ENCODE results near the gene TMEM81. TPM values are rescaled to one million over a fixed set of nuclear protein-coding genes. Genes with fewer than 3 reads are reported as not detected.

The TMEM81 gene
- total and polyA plus RNA-seq, 12 donors = 1.6 to 3.8 (median 2.2) TPM

GRCh38 chr1:205077158-205077933 is 6.9 kb downstream of the TMEM81 start:
- TF ChIP-seq CTCF (IDR thresholded peaks at IDR 0.05) = no peak
- DNase-seq (peak in 1 of 2 donors; percentile 28), ATAC-seq (peak; percentile 52 to 93 (median 81))
- intact Hi-C loops (cut with DNase I) = loop anchor here in 1 of 10 donors (10.0 kb wide), 1 partner anchor 177 kb away; no protein-coding TSS in a partner anchor
- WGBS, 2 donors = 90 to 92% methylated on average over 7 of the region's 7 CpGs
- Histone ChIP-seq H3K9me3 (no peaks in the 10 kb centered on the region), H3K36me3 (peaks cover 0 to under 1% (median 0%) of the 10 kb centered on the region in 9 donors), H3K4me1 (peaks cover 0 to 17% (median 6%) of the 10 kb centered on the region in 9 donors), H3K27ac (no peak overlapping the region), H3K27me3 (no peaks in the 10 kb centered on the region), H3K4me3 (no peak overlapping the region)

GRCh38 chr1:205076245-205076761 is 8.0 kb downstream of the TMEM81 start:
- 72 to 76% methylated on average over 4 of the region's 4 CpGs for WGBS, 2 donors
- Histone ChIP-seq H3K36me3 (no peaks in the 10 kb centered on the region), H3K4me3 (no peak overlapping the region), H3K9me3 (no peaks in the 10 kb centered on the region), H3K27me3 (no peaks in the 10 kb centered on the region), H3K4me1 (peaks cover 0 to 17% (median 6%) of the 10 kb centered on the region in 9 donors), H3K27ac (no peak overlapping the region)
- no peak for TF ChIP-seq CTCF (IDR thresholded peaks at IDR 0.05)
- ATAC-seq = no peak
- DNase-seq = no peak
- intact Hi-C loops (cut with DNase I) = loop anchor here in 1 of 10 donors (10.0 kb wide), 1 partner anchor 178 kb away; no protein-coding TSS in a partner anchor

GRCh38 chr1:205075642-205076155 is 8.6 kb downstream of the TMEM81 start:
- TF ChIP-seq CTCF (IDR thresholded peaks at IDR 0.05) = no peak
- WGBS, 2 donors = 69 to 78% methylated on average over 7 of the region's 7 CpGs

GRCh38 chr1:205074513-205074912 is 9.7 kb downstream of the TMEM81 start:
- Histone ChIP-seq H3K27me3 (no peaks in the 10 kb centered on the region), H3K4me3 (no peak overlapping the region), H3K36me3 (no peaks in the 10 kb centered on the region), H3K4me1 (peaks cover 0 to 17% (median 6%) of the 10 kb centered on the region in 9 donors), H3K27ac (no peak overlapping the region), H3K9me3 (no peaks in the 10 kb centered on the region)
- WGBS, 2 donors = 89 to 90% methylated on average over 7 of the region's 7 CpGs
- intact Hi-C loops (cut with DNase I) = loop anchor here in 1 of 10 donors (10.0 kb wide), 1 partner anchor 180 kb away; no protein-coding TSS in a partner anchor
- DNase-seq (no peak), ATAC-seq (no peak)
- no peak for TF ChIP-seq CTCF (IDR thresholded peaks at IDR 0.05)

More at GRCh38 chr1:205075642-205076155, 8.6 kb downstream of the TMEM81 start:
- Histone ChIP-seq H3K4me3 (no peak overlapping the region), H3K9me3 (no peaks in the 10 kb centered on the region), H3K4me1 (peaks cover 0 to 17% (median 6%) of the 10 kb centered on the region in 9 donors), H3K36me3 (no peaks in the 10 kb centered on the region), H3K27ac (no peak overlapping the region), H3K27me3 (no peaks in the 10 kb centered on the region)
- ATAC-seq (no peak), DNase-seq (no peak)
- intact Hi-C loops (cut with DNase I) = loop anchor here in 1 of 10 donors (10.0 kb wide), 1 partner anchor 179 kb away; no protein-coding TSS in a partner anchor

Measured in heart right ventricle (tissue), 16 donors.